Neural cell (in vitro differentiated cells): ENCODE results near the gene USP48. TPM values are rescaled to one million over a fixed set of nuclear protein-coding genes. Genes with fewer than 3 reads are reported as not detected.

ENCODE experiments used
- H2AFZ ChIP-seq: fragments of 200-600, 300-800 bp; sonication (generic), shearing (Covaris generic); 2 replicates; pipeline ENCODE4 v1.6.0; 2014; ENCODE audit warnings: low read depth, mild to moderate bottlenecking, antibody characterized with exemption, low read length, moderate library complexity
- H3F3A ChIP-seq: fragments of 200-600 bp; shearing (Covaris generic); 2 replicates; pipeline ENCODE4 v1.6.1; 2016; ENCODE audit warnings: mild to moderate bottlenecking, moderate library complexity, mixed read lengths, antibody characterized with exemption, low read length; ENCODE audit not compliant: insufficient read depth, poor library complexity, severe bottlenecking
- H3K27ac ChIP-seq: fragments of 200-600, 300-800 bp; sonication (generic), shearing (Covaris generic); 2 replicates; pipeline ENCODE4 v1.5.1; 2014; ENCODE audit warnings: mild to moderate bottlenecking, low read length, moderate library complexity
- H3K27me3 ChIP-seq: fragments of 300-800, 200-600 bp; sonication (generic), shearing (Covaris generic); 2 replicates; pipeline ENCODE4 v1.6.0; 2014; ENCODE audit warnings: mild to moderate bottlenecking, low read depth, low read length, moderate library complexity; ENCODE audit not compliant: insufficient read depth
- H3K36me3 ChIP-seq: fragments of 300-800, 200-600 bp; sonication (generic), shearing (Covaris generic); 2 replicates; pipeline ENCODE4 v1.5.1; 2014; ENCODE audit warnings: mild to moderate bottlenecking, antibody characterized with exemption, low read length, moderate library complexity; ENCODE audit not compliant: insufficient read depth
- H3K4me2 ChIP-seq: fragments of 300-800, 200-600 bp; sonication (generic), shearing (Covaris generic); 2 replicates; pipeline ENCODE4 v1.6.0; 2014; ENCODE audit warnings: mild to moderate bottlenecking, low read length
- H3K4me3 ChIP-seq: fragments of 300-800, 200-600 bp; sonication (generic), shearing (Covaris generic); 2 replicates; pipeline ENCODE4 v1.5.1; 2014; ENCODE audit warnings: mild to moderate bottlenecking, low read length, moderate library complexity
- H3K79me2 ChIP-seq: fragments of 200-600 bp; shearing (Covaris generic); replicated peaks from 2 replicates; pipeline ENCODE4 v1.6.0; 2014; ENCODE audit warnings: mild to moderate bottlenecking, low read length, moderate library complexity; ENCODE audit not compliant: insufficient read depth
- H3K9ac ChIP-seq: fragments of 300-800, 200-600 bp; sonication (generic), shearing (Covaris generic); 2 replicates; pipeline ENCODE4 v1.6.1; 2016; ENCODE audit warnings: mild to moderate bottlenecking, low read length, mixed read lengths
- H3K9me2 ChIP-seq: fragments of 200-600 bp; shearing (Covaris generic); 2 replicates; pipeline ENCODE4 v1.6.1; 2016; ENCODE audit warnings: mild to moderate bottlenecking, low read length, mixed read lengths; ENCODE audit not compliant: insufficient read depth
- H3K9me3 ChIP-seq: fragments of 200-600, 300-800 bp; sonication (generic), shearing (Covaris generic); 2 replicates; pipeline ENCODE4 v1.6.1; 2016; ENCODE audit warnings: mild to moderate bottlenecking, mixed run types, low read length, moderate library complexity, mixed read lengths
- H4K20me1 ChIP-seq: fragments of 200-600 bp; shearing (Covaris generic); 2 replicates; pipeline ENCODE4 v1.6.1; 2016; ENCODE audit warnings: mild to moderate bottlenecking, mixed run types; ENCODE audit not compliant: insufficient read depth
- EP300 ChIP-seq: fragments of 450-650 bp; conservative IDR thresholded peaks from 2 replicates; pipeline ENCODE4 v1.6.1; 2014; ENCODE audit warnings: antibody characterized with exemption, mild to moderate bottlenecking, moderate library complexity; ENCODE audit not compliant: poor library complexity, severe bottlenecking
- EZH2 ChIP-seq: fragments of 200-600, 300-800 bp; shearing (Covaris generic), sonication (generic); IDR thresholded peaks from 2 replicates; pipeline ENCODE4 v1.6.1; 2014; ENCODE audit warnings: antibody characterized with exemption, low read length, borderline replicate concordance, mild to moderate bottlenecking; ENCODE audit not compliant: insufficient read depth, poor library complexity, severe bottlenecking
- MXI1 ChIP-seq: fragments of 450-650 bp; conservative IDR thresholded peaks from 2 replicates; pipeline ENCODE4 v1.6.1; 2014; ENCODE audit warnings: antibody characterized with exemption, mild to moderate bottlenecking; ENCODE audit not compliant: poor library complexity, severe bottlenecking
- POLR2AphosphoS5 ChIP-seq: IDR thresholded peaks from 2 replicates; pipeline ENCODE4 v1.6.1; 2012
- RAD21 ChIP-seq: fragments of 450-650 bp; conservative IDR thresholded peaks from 2 replicates; pipeline ENCODE4 v1.6.1; 2014; ENCODE audit warnings: antibody characterized with exemption, mild to moderate bottlenecking, moderate library complexity
- SMC3 ChIP-seq: fragments of 450-650 bp; conservative IDR thresholded peaks from 2 replicates; pipeline ENCODE4 v1.6.1; 2014; ENCODE audit warnings: antibody characterized with exemption, mild to moderate bottlenecking, moderate library complexity; ENCODE audit not compliant: poor library complexity
- TAF1 ChIP-seq: IDR thresholded peaks from 2 replicates; pipeline ENCODE4 v1.6.1; 2012; ENCODE audit warnings: low read depth
- polyA plus RNA-seq: library from polyadenylated mRNA; depleted of rRNA; stranded (reverse); fragments of >200 nt; gene quantifications from 2 replicates; pipeline ENCODE4 v1.2.3, GENCODE V29; 2014
- TF ChIP-seq, protein P1 (sequence below): IDR thresholded peaks from 2 replicates; pipeline ENCODE4 v1.6.1; 2012; ENCODE audit warnings: borderline replicate concordance
- TF ChIP-seq, protein P2 (sequence below): fragments of 450-650 bp; IDR thresholded peaks from 2 replicates; pipeline ENCODE4 v1.5.1; 2014; ENCODE audit warnings: antibody characterized with exemption, mild to moderate bottlenecking, moderate library complexity; ENCODE audit not compliant: poor library complexity, severe bottlenecking

Gene USP48
- polyA plus RNA-seq, 1 donor from 2014 or later: 67.2 TPM

DNA sequence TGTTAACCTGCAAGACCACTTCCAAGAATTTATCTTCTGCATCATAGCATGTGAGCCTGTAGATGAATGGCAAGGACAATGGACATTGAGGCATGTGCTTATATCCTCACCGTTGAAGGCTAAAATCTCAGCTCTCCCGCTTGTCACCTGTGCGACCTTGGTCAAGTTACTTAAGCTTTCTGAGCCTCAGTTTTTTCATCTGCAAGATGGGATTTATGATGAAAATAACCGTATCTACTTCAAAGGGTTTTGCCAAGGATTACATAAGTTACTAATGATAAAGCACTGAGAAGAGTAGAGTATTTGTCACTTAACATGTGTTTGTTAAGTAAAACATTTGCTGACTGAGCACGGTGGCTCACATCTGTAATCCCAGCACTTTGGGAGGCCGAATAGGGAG, 128.7 kb downstream of the USP48 start:
- H3F3A ChIP-seq: no peaks in the 10 kb centered on the region
- no peak overlapping the region for H3K27ac ChIP-seq
- TF ChIP-seq EP300: no peak
- no peak for TF ChIP-seq MXI1
- H4K20me1 ChIP-seq: no peaks in the 10 kb centered on the region
- no peak overlapping the region for H3K4me2 ChIP-seq
- H3K36me3 ChIP-seq: no peaks in the 10 kb centered on the region
- H3K9ac ChIP-seq: no peak overlapping the region
- no peaks in the 10 kb centered on the region for H3K79me2 ChIP-seq
- H3K9me2 ChIP-seq: no peaks in the 10 kb centered on the region
- no peak overlapping the region for H3K4me3 ChIP-seq
- H3K9me3 ChIP-seq: no peaks in the 10 kb centered on the region
- H3K27me3 ChIP-seq: peaks cover 13% of the 10 kb centered on the region
- no peak overlapping the region for H2AFZ ChIP-seq

DNA sequence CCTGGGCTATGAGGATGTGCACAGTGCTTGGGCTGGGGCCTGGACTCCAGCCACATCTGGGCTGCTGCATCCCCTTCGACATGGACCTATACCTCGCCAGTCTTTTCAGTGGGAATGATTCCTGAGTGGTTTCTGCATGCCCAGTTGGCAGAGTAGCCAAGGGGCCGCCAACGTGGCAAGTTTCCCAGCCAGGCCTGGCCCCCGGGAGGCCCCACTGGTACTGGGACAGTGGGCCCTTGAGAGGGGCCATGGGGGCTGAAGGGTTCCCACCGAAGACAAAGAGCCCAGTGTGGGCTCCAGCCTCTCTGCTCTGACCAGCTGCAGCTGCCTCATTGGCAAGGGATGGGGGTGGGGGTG, 129.2 kb downstream of the USP48 start:
- Histone ChIP-seq H3K27ac (no peak overlapping the region), H2AFZ (no peak overlapping the region), H3K4me3 (no peak overlapping the region), H4K20me1 (no peaks in the 10 kb centered on the region), H3K27me3 (peaks cover 8% of the 10 kb centered on the region), H3F3A (no peaks in the 10 kb centered on the region), H3K9me3 (no peaks in the 10 kb centered on the region), H3K79me2 (no peaks in the 10 kb centered on the region), H3K9me2 (no peaks in the 10 kb centered on the region), H3K36me3 (no peaks in the 10 kb centered on the region), H3K9ac (no peak overlapping the region), H3K4me2 (no peak overlapping the region)
- TF ChIP-seq RAD21 (no peak), POLR2AphosphoS5 (no peak), SMC3 (no peak), MXI1 (no peak), EZH2 (no peak), EP300 (no peak), TAF1 (no peak)
- TF ChIP-seq, protein P1, sequence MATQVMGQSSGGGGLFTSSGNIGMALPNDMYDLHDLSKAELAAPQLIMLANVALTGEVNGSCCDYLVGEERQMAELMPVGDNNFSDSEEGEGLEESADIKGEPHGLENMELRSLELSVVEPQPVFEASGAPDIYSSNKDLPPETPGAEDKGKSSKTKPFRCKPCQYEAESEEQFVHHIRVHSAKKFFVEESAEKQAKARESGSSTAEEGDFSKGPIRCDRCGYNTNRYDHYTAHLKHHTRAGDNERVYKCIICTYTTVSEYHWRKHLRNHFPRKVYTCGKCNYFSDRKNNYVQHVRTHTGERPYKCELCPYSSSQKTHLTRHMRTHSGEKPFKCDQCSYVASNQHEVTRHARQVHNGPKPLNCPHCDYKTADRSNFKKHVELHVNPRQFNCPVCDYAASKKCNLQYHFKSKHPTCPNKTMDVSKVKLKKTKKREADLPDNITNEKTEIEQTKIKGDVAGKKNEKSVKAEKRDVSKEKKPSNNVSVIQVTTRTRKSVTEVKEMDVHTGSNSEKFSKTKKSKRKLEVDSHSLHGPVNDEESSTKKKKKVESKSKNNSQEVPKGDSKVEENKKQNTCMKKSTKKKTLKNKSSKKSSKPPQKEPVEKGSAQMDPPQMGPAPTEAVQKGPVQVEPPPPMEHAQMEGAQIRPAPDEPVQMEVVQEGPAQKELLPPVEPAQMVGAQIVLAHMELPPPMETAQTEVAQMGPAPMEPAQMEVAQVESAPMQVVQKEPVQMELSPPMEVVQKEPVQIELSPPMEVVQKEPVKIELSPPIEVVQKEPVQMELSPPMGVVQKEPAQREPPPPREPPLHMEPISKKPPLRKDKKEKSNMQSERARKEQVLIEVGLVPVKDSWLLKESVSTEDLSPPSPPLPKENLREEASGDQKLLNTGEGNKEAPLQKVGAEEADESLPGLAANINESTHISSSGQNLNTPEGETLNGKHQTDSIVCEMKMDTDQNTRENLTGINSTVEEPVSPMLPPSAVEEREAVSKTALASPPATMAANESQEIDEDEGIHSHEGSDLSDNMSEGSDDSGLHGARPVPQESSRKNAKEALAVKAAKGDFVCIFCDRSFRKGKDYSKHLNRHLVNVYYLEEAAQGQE: no peak
- TF ChIP-seq, protein P2, sequence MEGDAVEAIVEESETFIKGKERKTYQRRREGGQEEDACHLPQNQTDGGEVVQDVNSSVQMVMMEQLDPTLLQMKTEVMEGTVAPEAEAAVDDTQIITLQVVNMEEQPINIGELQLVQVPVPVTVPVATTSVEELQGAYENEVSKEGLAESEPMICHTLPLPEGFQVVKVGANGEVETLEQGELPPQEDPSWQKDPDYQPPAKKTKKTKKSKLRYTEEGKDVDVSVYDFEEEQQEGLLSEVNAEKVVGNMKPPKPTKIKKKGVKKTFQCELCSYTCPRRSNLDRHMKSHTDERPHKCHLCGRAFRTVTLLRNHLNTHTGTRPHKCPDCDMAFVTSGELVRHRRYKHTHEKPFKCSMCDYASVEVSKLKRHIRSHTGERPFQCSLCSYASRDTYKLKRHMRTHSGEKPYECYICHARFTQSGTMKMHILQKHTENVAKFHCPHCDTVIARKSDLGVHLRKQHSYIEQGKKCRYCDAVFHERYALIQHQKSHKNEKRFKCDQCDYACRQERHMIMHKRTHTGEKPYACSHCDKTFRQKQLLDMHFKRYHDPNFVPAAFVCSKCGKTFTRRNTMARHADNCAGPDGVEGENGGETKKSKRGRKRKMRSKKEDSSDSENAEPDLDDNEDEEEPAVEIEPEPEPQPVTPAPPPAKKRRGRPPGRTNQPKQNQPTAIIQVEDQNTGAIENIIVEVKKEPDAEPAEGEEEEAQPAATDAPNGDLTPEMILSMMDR: no peak
